ENCODE measurements around the gene RALGAPB.

DNA sequence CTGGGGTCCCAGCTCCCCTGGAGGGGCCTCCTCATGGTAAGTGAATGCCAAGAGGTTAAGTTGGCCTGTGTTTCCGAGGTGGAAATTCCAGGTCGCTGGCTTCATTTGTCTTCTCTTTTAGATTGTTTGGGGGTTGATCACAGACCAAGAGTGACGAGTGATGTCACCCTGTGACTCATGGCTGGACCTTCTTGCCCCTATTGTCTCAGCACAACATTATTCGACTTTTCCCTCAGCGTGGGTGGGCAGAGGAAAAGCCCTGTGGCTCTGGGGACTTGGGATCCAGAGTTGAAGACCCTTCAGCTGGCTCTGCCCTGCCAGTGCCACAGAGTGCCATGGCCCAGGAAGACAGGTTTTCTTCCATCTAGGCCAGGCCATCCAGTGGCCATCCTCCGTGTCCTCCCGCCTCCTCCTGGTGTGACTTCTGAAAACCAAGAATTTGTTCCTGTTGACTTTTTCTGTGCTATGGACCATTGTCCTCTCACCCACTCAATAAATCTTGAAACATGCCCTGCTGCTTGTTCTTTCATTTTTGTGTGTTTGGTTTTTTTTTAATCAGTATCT is 22.1 kb upstream of the RALGAPB start:
- TF ChIP-seq, protein P1, sequence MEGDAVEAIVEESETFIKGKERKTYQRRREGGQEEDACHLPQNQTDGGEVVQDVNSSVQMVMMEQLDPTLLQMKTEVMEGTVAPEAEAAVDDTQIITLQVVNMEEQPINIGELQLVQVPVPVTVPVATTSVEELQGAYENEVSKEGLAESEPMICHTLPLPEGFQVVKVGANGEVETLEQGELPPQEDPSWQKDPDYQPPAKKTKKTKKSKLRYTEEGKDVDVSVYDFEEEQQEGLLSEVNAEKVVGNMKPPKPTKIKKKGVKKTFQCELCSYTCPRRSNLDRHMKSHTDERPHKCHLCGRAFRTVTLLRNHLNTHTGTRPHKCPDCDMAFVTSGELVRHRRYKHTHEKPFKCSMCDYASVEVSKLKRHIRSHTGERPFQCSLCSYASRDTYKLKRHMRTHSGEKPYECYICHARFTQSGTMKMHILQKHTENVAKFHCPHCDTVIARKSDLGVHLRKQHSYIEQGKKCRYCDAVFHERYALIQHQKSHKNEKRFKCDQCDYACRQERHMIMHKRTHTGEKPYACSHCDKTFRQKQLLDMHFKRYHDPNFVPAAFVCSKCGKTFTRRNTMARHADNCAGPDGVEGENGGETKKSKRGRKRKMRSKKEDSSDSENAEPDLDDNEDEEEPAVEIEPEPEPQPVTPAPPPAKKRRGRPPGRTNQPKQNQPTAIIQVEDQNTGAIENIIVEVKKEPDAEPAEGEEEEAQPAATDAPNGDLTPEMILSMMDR (IDR thresholded peaks at IDR 0.05; ENCODE audit: insufficient read depth, low read length, poor library complexity, severe bottlenecking), result no peak
- no peak for TF ChIP-seq EZH2phosphoT487 (conservative IDR thresholded peaks at IDR 0.05; ENCODE audit: low read length)
